OCI-LY1 (cell line): Measurements from ENCODE around the gene SMIM31.
A peak's percentile ranks its signal among the peaks of the same experiment; 100 is the strongest.

Source experiments
- H2AFZ ChIP-seq: fragments of 200-600 bp; sonication (generic), shearing (Covaris generic); 2 replicates; pipeline ENCODE4 v1.6.0; 2014; ENCODE audit warnings: antibody characterized with exemption, mild to moderate bottlenecking, low read length
- H3F3A ChIP-seq: fragments of 200-600 bp; sonication (generic), shearing (Covaris generic); 2 replicates; pipeline ENCODE4 v1.6.0; 2014; ENCODE audit warnings: mild to moderate bottlenecking, antibody characterized with exemption, low read length, moderate library complexity; ENCODE audit not compliant: insufficient read depth
- H3K27ac ChIP-seq: fragments of 200-600 bp; sonication (generic); 2 replicates; pipeline ENCODE4 v1.5.1; 2014; ENCODE audit warnings: low read length, mixed run types, mild to moderate bottlenecking, low read depth; ENCODE audit not compliant: poor library complexity, severe bottlenecking
- H3K27me3 ChIP-seq: fragments of 200-600 bp; sonication (generic); 2 replicates; pipeline ENCODE4 v1.6.0; 2014; ENCODE audit warnings: antibody characterized with exemption, mild to moderate bottlenecking, low read length, moderate library complexity; ENCODE audit not compliant: insufficient read depth
- H3K36me3 ChIP-seq: fragments of 200-600 bp; sonication (generic); 2 replicates; pipeline ENCODE4 v1.6.1; 2014; ENCODE audit warnings: mild to moderate bottlenecking, antibody characterized with exemption, low read length, moderate library complexity, mixed read lengths; ENCODE audit not compliant: insufficient read depth
- H3K4me1 ChIP-seq: fragments of 200-600 bp; sonication (generic); 2 replicates; pipeline ENCODE4 v1.5.1; 2014; ENCODE audit warnings: mild to moderate bottlenecking, low read length, moderate library complexity; ENCODE audit not compliant: insufficient read depth, severe bottlenecking
- H3K4me2 ChIP-seq: fragments of 200-600 bp; sonication (generic), shearing (Covaris generic); 2 replicates; pipeline ENCODE4 v1.6.1; 2014; ENCODE audit warnings: low read length
- H3K4me3 ChIP-seq: fragments of 200-600 bp; sonication (generic); 2 replicates; pipeline ENCODE4 v1.5.1; 2014; ENCODE audit warnings: low read length, low read depth, mild to moderate bottlenecking, mixed read lengths; ENCODE audit not compliant: poor library complexity, severe bottlenecking
- H3K79me2 ChIP-seq: fragments of 200-600 bp; shearing (Covaris generic); 2 replicates; pipeline ENCODE4 v1.6.1; 2016; ENCODE audit warnings: mixed run types, low read length, mixed read lengths; ENCODE audit not compliant: insufficient read depth
- H3K9ac ChIP-seq: fragments of 200-600 bp; sonication (generic), shearing (Covaris generic); 2 replicates; pipeline ENCODE4 v1.6.1; 2014; ENCODE audit warnings: mild to moderate bottlenecking, low read length, mixed read lengths
- H3K9me2 ChIP-seq: fragments of 200-600 bp; sonication (generic), shearing (Covaris generic); 2 replicates; pipeline ENCODE4 v1.6.1; 2014; ENCODE audit warnings: low read depth, mild to moderate bottlenecking, low read length, mixed read lengths
- H3K9me3 ChIP-seq: fragments of 200-600 bp; shearing (Covaris generic); 2 replicates; pipeline ENCODE4 v1.6.1; 2014; ENCODE audit warnings: low read length, mixed read lengths
- H4K20me1 ChIP-seq: fragments of 200-600 bp; sonication (generic), shearing (Covaris generic); 2 replicates; pipeline ENCODE4 v1.6.0; 2016; ENCODE audit warnings: mild to moderate bottlenecking, low read length; ENCODE audit not compliant: insufficient read depth
- EZH2 ChIP-seq: fragments of 200-600 bp; sonication (generic), shearing (Covaris generic); IDR thresholded peaks from 2 replicates; pipeline ENCODE4 v1.8.0; 2017; ENCODE audit warnings: borderline replicate concordance, mixed run types, mild to moderate bottlenecking, antibody characterized with exemption, low read length, moderate library complexity, mixed read lengths
- TF ChIP-seq, protein P1 (sequence below): fragments of 200-600 bp; sonication (generic), shearing (Covaris generic); IDR thresholded peaks from 2 replicates; pipeline ENCODE4 v1.5.1; 2017; ENCODE audit warnings: mild to moderate bottlenecking, antibody characterized with exemption, low read length, moderate library complexity, mixed read lengths

Gene SMIM31

DNA sequence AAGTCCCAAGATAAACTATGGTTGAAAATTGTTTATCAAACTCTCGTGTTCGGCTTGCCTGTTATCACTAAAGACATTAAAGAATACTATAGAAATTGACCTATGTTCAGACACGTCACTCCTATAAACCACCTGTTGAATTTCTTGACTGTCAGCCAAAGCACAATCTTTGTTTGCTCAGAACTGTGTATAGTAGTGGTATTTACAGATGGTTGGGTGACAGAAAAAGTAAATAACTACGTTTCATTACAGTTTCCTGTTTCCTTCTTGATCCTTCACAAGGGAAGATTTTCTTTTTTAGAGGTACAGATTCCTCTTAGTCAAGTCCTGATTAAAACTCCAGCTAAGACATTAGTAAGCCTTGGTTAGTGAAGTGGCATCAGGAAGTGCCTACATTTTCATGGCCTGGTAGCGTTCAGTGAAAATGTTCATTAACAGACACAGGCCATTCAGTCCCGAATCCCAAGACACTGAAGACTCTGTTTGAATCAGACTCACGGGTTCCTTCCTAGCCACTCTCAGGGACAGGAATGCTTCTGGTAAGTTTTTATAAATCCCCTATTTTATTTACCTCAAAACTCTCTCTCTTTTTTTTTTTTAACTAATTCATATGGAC is at the start of gene SMIM31:
Gene SMIM31 (plus strand): TSS at position 259 of the 616 bp plus-strand sequence. CDS start 16,313 bp downstream, outside the sequence.
- Histone ChIP-seq H3K9ac (no peak within 1 kb of the TSS), H3K79me2 (no peaks in the 10 kb centered on the region), H3K4me1 (no peaks in the 10 kb centered on the region), H3K27ac (no peak within 1 kb of the TSS), H3K4me2 (no peak within 1 kb of the TSS), H4K20me1 (no peaks in the 10 kb centered on the region), H2AFZ (no peak within 1 kb of the TSS), H3K36me3 (no peaks in the 10 kb centered on the region), H3K9me3 (no peaks in the 10 kb centered on the region), H3K4me3 (no peak within 1 kb of the TSS), H3K27me3 (no peaks in the 10 kb centered on the region), H3K9me2 (no peaks in the 10 kb centered on the region), H3F3A (no peaks in the 10 kb centered on the region)
- no peak for TF ChIP-seq EZH2
- TF ChIP-seq, protein P1, sequence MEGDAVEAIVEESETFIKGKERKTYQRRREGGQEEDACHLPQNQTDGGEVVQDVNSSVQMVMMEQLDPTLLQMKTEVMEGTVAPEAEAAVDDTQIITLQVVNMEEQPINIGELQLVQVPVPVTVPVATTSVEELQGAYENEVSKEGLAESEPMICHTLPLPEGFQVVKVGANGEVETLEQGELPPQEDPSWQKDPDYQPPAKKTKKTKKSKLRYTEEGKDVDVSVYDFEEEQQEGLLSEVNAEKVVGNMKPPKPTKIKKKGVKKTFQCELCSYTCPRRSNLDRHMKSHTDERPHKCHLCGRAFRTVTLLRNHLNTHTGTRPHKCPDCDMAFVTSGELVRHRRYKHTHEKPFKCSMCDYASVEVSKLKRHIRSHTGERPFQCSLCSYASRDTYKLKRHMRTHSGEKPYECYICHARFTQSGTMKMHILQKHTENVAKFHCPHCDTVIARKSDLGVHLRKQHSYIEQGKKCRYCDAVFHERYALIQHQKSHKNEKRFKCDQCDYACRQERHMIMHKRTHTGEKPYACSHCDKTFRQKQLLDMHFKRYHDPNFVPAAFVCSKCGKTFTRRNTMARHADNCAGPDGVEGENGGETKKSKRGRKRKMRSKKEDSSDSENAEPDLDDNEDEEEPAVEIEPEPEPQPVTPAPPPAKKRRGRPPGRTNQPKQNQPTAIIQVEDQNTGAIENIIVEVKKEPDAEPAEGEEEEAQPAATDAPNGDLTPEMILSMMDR = no peak

DNA sequence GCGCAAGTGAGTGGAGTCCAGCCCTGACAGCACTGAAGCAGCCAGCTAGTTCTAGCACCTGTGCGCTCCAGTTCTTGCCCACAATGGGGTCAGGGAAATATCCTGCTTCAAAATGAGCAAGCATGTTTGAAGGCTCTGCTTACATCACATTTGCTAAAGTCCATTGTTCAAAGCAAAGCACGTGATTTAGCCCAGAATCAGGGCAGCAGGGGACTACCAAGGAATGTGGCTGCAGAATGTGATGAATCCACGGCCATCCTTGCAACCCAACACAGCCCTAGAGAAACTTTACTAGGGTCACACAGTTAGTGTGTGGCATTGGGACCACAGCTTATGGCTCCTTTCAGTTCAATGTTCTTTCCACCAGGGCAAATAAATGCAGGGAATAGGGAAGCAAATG is 47.3 kb upstream of the SMIM31 start:
- TF ChIP-seq EZH2 = no peak
- TF ChIP-seq, protein P1 = no peak
- no peak overlapping the region for H3K4me3 ChIP-seq
- no peaks in the 10 kb centered on the region for H3K4me1 ChIP-seq
- H3K36me3 ChIP-seq = no peaks in the 10 kb centered on the region
- H3K4me2 ChIP-seq = no peak overlapping the region
- H3K27ac ChIP-seq = no peak overlapping the region
- no peak overlapping the region for H3K9ac ChIP-seq
- no peaks in the 10 kb centered on the region for H3K9me3 ChIP-seq
- no peak overlapping the region for H2AFZ ChIP-seq
- no peaks in the 10 kb centered on the region for H4K20me1 ChIP-seq
- no peaks in the 10 kb centered on the region for H3K27me3 ChIP-seq
- H3K9me2 ChIP-seq = no peaks in the 10 kb centered on the region
- H3F3A ChIP-seq = no peaks in the 10 kb centered on the region
- no peaks in the 10 kb centered on the region for H3K79me2 ChIP-seq

DNA sequence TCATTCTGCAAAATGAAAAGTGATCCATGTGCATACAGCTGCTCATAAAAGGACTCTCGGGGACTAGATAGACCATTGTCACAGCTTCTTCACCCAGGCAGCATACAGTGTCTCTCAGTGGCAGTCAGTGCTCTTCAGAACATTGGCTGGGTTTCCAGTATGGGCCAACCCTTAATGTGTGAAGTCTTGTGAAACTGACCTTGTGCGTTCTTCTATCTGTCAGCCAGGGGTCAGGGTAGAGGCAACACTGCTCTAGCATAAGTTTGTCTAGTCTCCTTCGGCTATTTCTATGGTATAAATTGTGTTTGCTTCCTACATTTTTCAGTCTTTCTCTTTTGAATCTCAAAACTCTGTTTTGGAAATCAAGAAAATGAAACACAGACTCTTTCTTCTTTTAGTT is 37.0 kb upstream of the SMIM31 start:
- H3K27me3 ChIP-seq = no peaks in the 10 kb centered on the region
- H3K9ac ChIP-seq = no peak overlapping the region
- H4K20me1 ChIP-seq = no peaks in the 10 kb centered on the region
- no peaks in the 10 kb centered on the region for H3K4me1 ChIP-seq
- H3F3A ChIP-seq = no peaks in the 10 kb centered on the region
- H3K4me2 ChIP-seq = no peak overlapping the region
- H2AFZ ChIP-seq = no peak overlapping the region
- no peaks in the 10 kb centered on the region for H3K9me3 ChIP-seq
- H3K36me3 ChIP-seq = no peaks in the 10 kb centered on the region
- no peaks in the 10 kb centered on the region for H3K79me2 ChIP-seq
- no peak overlapping the region for H3K27ac ChIP-seq
- TF ChIP-seq, protein P1 = peak; percentile 37; the same call in 1 of the 2 replicates
- no peak for TF ChIP-seq EZH2
- H3K9me2 ChIP-seq = no peaks in the 10 kb centered on the region
- no peak overlapping the region for H3K4me3 ChIP-seq
